HG02885 (cell line): ENCODE measurements around the gene THSD7B.
"Not testable (repeated sequence)": the region's sequence is repeated elsewhere in the genome, so short reads cannot be mapped to it uniquely, and the experiment has no call there.

Source experiments
- ATAC-seq: cut with Tn5 transposase; IDR thresholded peaks from one replicate; pipeline ENCODE4 v1.9.1; 2021; ENCODE audit warnings: mild to moderate bottlenecking; ENCODE audit not compliant: unreplicated experiment, poor library complexity

Gene THSD7B

DNA sequence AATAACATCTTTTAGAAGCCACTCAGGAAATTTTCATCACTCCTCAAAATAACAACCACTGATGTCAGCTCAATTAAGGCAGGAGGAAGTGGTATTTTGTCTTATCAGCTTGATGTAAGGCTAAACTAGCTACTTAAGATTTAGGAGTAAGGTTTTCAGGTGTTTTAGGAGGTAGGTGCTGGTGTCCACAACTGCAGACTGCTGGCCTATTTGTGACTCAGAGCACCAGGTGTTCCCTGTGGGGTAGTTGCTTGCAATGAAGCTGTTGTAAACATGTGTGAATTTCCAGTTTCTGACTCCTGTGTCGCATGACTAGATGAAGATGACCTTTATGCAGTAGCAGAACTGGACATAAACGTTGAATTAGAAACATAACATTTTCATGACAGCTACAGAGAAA, 164.2 kb downstream of the THSD7B start:
- ATAC-seq, result no peak

DNA sequence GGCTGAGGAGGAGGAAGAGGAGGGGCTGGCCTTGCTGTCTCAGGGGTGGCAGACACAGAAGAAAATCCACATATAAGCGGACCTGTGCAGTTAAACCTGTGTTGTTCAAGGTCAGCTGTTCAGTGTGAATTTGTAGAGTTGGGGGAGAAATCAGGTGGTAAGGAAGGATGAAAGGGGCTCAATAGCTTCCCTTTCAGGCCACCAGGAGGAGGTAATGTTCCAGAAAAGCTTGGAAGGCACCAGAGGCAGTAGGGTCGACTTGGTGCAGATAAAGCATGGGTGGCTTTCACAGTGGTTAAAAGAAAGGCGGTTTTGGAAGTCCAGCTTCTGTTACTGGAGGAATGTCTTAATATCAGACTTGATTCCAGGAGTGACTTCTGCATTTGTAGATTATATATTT, 167.4 kb downstream of the THSD7B start:
- no peak for ATAC-seq

DNA sequence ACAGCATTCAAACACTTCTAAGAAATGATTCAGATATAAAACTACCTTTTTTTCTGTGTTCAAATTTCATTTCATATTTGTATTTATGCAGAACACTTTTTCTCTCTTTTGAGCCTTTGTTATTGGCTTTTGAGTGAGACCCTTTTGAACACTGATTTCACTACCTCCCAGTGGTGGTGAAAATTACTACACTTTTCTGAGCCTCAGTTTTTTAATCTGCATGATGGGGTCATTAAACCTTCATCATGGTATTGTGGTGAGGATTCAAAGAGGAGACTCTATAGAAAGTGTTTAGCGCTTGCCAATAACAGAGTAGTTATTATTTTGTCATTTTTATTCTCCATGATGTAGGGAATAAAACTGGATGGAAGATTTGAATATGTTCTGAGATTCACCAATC, 169.8 kb downstream of the THSD7B start:
- no peak for ATAC-seq

DNA sequence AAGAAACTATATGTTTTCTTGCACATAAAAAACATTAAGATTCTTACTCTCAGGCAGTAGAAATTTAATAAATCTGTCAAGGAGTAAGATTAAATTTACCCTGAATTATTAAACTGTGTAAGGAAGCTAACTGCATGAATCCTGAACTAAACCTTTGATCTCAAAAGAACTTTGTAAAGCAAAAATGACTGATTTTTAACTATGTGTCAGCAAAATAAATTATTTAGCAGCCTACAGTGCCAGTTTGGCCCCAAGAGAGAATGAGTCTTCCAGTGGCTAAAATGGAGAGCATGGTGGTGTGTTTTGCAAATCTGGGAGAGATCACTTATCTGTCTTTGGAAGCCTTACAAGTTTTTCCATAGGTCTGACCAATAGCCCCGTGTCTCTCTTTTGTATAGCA, 190.7 kb downstream of the THSD7B start:
- no peak for ATAC-seq

DNA sequence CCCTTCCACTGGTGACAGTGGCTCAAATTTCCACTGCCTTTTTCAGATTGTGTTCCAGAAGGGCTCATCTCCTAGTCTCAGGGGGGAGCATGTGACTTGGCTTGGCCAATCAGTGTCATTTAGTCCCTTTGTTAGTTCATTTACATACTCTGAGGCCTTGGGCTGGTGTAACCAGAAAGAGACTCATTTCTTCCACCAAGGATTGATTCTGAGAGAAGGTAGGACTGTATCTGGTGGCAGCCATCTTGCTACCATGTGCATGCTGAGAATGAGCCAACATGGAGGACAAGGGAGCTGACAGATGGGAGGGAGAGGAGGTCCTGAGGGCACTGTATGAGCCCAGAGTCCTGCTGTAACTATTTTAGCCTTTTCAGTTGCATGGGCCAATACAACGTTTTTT, 191.7 kb downstream of the THSD7B start:
- ATAC-seq, result no peak

DNA sequence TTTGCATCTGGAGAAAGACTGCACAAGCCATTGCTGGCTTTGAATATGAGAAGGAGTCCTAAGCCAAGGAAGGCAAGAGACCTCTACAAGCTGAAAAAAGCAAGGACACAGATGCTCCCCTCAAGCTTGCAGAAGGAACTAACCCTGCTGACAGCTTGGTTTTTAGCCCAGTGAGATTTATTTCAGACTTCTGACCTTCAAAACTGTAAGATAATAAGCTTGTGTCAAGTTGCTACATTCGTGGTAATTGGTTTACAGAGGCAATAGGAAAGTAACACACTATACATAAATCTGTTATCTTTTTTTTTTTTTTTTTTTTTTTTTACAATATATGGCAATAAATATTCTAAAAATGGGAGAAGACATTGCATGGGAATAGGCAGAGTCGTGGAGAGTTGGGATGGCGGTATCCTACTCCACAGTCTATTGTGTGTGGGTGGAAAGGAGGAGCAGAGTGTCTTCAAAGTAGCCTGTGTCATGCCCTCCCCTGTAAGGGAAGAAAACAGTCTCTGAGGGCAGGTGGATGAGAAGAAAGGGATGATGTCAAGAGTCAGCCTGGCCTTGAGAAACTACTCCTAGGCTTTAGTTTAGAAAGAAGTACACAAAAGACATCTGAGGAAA, 196.9 kb downstream of the THSD7B start:
- no peak for ATAC-seq

DNA sequence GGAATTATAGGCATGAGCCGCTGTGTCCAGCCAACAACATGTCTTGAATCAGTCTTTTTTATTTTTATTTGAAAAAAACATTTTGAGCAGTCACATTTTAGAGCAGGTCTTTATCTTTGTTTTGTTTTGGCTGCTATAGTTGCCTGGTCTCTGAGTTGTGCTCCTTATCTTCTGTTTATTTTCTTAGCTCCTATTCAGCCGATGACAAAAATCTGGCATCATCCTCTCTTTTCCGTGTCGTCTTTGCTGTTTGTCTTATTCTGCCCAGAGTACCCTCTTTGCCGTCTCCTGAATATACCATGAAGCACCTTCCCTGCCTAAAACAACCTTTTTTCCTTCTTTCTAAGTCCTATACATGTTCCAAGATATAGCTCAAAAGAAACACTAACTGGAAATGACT, 201.1 kb downstream of the THSD7B start:
- ATAC-seq, result no peak

- ATAC-seq, result no peak
These were observed 215.0 kb downstream of the THSD7B start for GRCh38 chr2:136980303-136980702.

- ATAC-seq, result not testable (repeated sequence)
These were observed 216.3 kb downstream of the THSD7B start for GRCh38 chr2:136981689-136982088.

DNA sequence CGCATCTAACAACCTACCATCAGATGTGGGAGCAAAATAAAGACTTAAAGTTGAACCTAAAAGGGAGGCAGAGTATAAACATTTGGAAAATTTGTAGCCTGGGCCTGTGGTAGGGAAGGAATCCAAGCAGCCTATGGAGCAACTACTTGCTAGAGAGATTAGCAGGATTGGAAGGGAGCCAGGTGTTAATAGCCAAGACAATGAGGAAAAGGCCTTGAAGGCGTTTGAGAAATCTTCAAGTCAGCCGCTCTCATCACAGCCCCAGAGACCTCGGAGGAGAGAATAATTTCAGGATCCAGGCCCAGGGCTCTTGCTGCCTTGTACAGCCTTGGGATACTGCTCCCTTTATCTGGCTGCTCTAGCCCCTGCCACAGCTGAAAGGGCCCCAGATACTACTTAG, 219.7 kb downstream of the THSD7B start:
- ATAC-seq, result no peak

- no peak for ATAC-seq
These were observed 221.4 kb downstream of the THSD7B start for GRCh38 chr2:136986605-136987221.

DNA sequence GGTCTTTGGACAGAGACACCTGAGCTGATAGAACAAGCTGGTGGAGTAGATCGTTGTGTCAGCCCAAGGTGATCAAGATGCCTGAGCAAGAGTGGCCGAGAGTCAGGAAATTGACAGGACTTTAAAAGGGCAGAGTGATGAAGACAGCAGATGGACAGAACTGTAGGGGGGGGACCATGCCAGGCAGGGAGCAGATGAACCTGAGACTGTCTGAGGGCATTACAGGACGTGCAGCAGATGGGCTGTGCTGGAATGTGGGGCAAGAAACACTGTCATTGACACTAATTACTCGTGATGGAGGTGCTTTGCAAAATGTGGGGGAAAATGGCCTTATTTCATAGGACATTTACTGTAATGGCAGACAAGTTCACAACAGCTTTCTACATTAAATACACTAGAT, 225.0 kb downstream of the THSD7B start:
- ATAC-seq, result no peak

DNA sequence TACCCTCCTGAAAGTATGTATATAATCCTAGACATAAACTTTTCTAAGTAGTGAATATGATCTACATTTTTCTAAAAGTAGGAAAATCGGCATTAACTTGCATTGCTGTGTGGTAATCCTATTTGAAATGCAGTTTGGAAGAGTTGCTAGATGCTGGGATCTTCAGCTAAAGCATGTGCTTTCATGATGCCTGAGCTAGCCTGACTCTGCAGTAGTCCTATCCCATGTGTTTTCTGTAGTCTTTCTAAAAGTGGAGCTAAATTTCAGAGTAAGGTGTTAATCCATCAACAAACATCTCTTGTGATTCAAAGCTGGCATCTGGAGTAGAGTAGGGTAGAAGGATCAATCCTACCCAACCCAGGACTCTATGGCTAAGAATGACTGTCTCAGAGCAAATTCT, 229.4 kb downstream of the THSD7B start:
- ATAC-seq, result no peak

DNA sequence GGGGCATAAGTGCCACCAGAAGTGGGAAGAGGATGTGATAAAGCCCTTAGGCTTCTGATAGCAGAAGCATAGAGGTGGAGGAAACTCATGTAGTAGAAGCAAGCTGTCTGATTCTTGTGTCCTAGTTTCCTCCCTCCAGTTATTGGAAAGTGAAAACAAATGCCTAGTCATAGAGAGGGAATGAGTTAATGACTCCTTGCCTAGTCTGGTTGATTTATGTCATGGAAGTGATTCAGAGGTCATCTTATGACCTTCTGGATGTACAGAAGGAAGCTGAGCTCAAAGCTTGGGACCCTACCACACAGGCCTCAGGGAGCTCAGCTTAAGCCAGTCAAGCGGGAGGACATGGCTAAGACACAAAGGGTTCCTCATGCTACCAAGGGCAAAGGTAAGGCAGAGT, 232.2 kb downstream of the THSD7B start:
- ATAC-seq, result no peak

- no peak for ATAC-seq
These were observed 235.5 kb downstream of the THSD7B start for GRCh38 chr2:137000811-137001210.

- ATAC-seq, result no peak
These were observed 237.6 kb downstream of the THSD7B start for GRCh38 chr2:137002896-137003295.

GRCh38 chr2:137005210-137005609, 239.9 kb downstream of the THSD7B start:
- no peak for ATAC-seq

DNA sequence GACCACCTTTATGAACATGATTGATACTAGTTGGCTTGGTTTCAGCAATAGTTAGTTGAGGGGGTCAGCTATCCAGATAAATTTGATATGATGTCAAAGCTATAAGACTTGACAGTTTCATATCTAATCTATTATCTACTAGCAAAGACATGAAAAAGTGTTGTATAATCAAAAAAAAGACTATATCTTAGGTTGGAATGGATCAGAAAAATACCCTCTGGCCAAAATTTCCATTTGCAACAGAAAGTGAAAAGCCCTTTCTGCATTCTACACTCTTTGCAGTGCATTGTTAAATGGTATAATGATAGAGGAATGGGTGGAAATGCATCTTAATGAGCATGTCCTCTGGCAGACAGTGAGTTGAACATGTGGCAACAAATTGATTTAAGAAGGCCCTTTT, 242.6 kb downstream of the THSD7B start:
- ATAC-seq, result no peak

- ATAC-seq, result no peak
These were observed 244.6 kb downstream of the THSD7B start for GRCh38 chr2:137009953-137010352.

DNA sequence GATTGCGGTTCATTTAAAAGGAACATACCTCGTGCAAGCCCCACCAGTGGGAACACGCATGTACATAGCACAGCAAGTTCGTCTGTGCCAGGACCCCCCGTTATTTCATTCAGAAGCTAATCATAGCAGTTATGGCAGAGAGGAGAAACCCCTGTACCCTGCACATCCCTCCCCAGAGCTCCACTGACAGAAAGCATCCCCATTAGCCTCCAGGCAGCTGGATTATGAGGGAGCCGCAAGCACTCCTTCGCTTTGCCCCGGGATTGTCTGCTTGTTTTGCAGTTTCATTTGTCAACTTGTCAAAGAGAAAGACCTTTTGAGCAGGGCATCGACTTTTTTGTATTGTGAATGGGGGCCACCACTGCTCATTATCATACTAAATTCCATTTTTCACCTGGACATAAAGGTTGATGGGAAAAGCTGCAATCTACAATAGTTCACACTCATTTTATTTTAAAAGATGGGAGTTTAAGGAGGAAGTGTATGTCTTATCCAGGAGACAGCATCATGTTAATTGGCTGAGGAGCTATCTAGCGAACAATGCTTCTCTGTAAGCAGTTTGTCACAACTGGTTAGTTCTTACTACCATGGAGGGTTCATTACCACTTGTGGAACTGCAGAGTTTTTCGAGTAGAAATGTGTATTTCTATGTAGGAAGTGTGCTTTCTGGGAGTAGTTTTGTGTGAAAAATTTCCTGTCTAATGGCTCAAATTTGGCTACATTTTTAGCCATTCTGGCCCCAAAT, 255.3 kb downstream of the THSD7B start:
- no peak for ATAC-seq

DNA sequence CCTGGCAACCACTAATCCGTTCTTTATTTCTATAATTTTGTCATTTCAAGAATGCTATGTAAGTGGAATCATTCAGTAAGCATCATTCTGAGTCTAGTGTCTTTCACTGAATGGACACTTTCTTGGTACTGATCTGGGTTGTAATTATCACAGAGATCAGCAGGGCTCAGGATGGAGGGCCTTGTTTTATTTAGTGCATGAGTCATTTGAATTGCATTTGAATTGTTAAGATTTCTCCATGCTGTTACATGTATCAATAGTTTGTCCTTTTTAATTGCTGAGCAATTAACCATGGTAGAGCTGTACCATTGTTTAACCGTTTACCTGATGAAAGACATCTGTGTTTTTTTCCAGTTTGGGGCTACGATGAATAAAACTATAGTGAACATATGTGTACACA, 256.4 kb downstream of the THSD7B start:
- no peak for ATAC-seq

- no peak for ATAC-seq
These were observed 257.9 kb downstream of the THSD7B start for GRCh38 chr2:137023205-137023604.
